Measurements from ENCODE around the gene TREX2.

GRCh38 chrX:153485396-153486080 is 39.7 kb upstream of the TREX2 start:
- no peak for TF ChIP-seq CTCF (IDR thresholded peaks at IDR 0.05; ENCODE audit: low read length)
- TF ChIP-seq EZH2 (IDR thresholded peaks at IDR 0.05; ENCODE audit: borderline replicate concordance, low read length): no peak
